GM11168 (cell line): ENCODE measurements around the gene SCNM1.
"Not testable (repeated sequence)": the region's sequence is repeated elsewhere in the genome, so short reads cannot be mapped to it uniquely, and the experiment has no call there.

Experiments
- in situ Hi-C: fragments of 300-500 bp; cut with MboI; formaldehyde crosslinking; loops from one replicate; pipeline ENCODE4 v1.12.0; 2022; ENCODE audit warnings: low sequenced_read_pairs; ENCODE audit not compliant: unreplicated experiment

The SCNM1 gene

DNA sequence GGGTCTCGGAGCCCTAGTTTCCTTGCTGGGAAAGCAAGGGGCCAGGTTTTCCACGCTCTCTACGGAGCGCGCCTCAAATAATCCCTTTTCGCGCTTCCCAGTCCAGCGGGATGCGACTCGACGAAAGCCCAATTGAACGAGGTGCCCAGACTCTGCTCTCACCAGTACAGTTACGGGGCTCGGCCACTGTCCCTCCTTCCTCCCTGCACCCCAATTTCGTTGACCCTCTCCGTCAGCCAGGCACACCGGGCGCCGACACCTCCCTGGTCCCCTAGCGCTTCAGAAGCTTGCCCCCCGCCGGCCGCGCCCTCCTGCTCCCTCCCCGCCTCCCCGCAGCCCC, 19.9 kb upstream of the SCNM1 start:
- in situ Hi-C loops, result no loop called here

DNA sequence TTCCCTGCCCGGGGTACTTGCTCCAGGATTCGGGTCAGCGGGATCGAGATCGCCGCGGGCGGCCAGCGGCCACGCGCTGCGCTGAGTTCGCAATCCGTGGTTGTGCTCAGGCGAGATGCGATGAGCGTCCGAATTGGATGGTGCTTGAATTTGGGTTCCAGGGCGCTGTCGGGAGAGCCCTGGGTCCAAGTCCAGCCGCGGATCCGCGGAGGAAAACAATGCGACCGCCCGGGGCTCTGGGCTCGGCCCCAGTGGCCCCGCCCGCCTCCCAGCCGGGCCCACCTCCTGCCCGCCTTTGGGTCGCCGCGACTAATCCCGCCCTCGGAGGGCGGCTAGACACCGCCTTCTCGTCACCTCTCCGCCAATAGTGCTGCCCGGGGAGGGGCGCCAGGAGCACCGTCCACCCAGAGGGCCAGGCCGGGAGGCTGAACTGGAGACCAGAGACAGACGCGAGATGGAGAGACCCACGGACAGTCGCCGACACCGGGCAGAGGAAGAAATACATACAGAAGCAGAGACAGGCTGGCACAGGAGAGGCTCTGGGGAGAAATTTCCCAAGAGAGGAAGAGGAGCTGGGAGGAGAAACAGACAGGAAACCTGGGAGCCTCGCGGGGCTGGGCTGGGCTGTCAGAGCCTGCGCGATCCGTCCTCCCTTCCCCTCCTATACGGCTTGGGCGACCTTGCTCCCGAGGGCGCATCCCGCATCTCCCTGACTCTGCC, 19.4 kb upstream of the SCNM1 start, which contains the start of gene SEMA6C:
Gene SEMA6C (minus strand): TSS at position 220 of the 720 bp plus-strand sequence. CDS start 4,010 bp downstream, outside the sequence.
- in situ Hi-C loops, result no loop called here

DNA sequence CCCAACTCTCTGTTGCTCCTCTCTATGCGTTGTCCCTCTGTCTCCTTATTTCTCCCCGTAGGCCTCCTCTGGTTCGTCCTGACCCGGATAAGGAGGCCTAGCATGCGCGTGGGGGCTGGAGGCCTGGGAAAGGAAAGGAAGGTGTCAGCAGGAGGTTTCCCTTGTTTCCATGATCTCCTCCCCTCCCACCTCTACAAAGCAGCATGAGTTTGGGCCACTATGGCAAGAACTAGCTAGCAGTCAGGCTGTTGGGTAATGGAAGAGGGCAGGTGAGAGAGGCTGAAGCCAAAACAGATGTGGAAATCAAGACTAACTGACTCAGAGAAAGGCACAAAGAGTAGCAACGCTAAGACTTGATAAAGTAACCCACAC, 18.8 kb upstream of the SCNM1 start:
- in situ Hi-C loops, result no loop called here

DNA sequence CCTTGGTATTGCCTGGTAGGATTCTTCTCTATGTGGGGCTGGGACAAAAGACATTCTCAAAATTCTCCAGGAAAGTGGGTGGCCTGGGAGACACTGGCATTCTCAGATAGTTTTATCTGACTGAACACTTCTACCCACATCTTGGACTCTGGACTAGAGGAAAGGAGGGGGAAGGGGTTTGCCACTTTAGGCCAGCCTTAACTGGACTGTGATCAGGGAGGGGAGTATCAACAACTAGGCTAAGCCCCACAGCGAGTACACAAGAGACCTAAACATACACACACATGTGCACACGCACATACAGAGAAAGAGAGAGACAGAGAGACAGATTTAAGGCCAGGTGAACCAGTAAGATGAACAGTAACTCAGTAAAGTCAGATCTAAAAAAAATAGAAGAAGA, 18.3 kb upstream of the SCNM1 start:
- in situ Hi-C loops, result no loop called here

DNA sequence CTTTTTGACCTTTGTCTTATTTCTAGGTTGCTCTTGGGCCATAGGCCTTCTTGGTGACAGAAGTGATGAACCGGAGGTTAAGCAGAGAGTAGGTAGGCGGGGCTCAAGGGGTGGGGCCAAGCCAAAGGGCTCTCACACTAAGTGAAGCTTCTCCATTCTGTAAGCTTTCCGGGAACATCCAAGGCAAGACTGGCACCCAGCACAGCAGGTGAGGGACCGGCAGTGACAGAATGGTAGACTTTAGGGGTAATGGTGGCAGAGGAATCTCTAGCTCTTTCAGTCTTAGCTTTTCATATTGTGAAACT, 9.5 kb upstream of the SCNM1 start, which contains the start of gene TNFAIP8L2:
Gene TNFAIP8L2 (plus strand): TSS at position 135 of the 305 bp plus-strand sequence. CDS start 2,049 bp downstream, outside the sequence.
- in situ Hi-C loops, result loop anchor here (5.0 kb wide), 1 partner anchor 54 kb away; no protein-coding TSS in a partner anchor

DNA sequence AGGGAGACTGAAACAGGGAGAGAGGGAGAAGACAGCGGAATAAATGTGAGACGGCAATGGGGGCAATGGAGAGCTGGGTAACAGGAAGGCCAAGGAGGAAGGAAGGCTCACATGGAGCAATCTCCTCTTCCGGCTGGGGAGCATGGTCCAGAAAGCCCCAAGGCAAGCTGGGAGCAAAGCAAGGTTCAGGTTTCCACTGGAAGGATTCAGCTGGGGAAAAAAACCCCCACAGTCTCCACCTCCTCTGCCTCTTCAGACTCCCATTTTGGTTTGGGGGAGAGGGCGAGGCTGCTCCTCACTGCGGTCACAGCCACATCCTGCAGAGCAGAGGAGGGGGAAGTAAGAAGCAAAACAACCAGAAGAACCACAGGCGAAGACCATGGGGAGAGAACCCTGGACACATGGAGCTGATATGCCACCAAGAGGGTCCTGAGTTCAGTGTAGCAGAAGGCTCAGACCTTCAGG, 8.8 kb upstream of the SCNM1 start:
- in situ Hi-C loops, result loop anchor here (5.0 kb wide), 1 partner anchor 55 kb away; no protein-coding TSS in a partner anchor

DNA sequence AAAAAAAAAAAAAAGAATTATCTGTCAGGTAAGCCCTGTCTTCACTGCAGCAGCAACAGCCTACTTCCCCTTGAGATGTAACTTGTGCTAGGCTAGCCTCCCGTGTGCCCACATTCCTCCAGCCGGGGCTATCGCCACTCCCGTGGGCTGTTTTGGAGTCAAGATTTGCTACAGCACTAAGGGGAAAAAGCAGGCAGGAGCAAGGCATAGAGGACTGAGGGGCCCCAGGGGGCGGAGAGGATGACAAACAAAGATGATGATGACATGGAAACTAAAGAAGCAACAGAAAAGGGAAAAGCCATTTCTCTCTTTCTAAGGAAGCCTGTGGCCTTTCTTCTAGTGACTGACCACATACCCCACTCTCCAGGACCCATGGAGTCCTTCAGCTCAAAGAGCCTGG, 7.6 kb upstream of the SCNM1 start:
- in situ Hi-C loops, result loop anchor here (5.0 kb wide), 1 partner anchor 56 kb away; no protein-coding TSS in a partner anchor

DNA sequence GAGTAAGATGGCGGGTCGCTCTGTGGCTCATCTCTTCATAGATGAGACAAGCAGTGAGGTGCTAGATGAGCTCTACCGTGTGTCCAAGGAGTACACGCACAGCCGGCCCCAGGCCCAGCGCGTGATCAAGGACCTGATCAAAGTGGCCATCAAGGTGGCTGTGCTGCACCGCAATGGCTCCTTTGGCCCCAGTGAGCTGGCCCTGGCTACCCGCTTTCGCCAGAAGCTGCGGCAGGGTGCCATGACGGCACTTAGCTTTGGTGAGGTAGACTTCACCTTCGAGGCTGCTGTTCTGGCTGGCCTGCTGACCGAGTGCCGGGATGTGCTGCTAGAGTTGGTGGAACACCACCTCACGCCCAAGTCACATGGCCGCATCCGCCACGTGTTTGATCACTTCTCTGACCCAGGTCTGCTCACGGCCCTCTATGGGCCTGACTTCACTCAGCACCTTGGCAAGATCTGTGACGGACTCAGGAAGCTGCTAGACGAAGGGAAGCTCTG, 7.1 kb upstream of the SCNM1 start:
- in situ Hi-C loops, result loop anchor here (5.0 kb wide), 1 partner anchor 56 kb away; no protein-coding TSS in a partner anchor

DNA sequence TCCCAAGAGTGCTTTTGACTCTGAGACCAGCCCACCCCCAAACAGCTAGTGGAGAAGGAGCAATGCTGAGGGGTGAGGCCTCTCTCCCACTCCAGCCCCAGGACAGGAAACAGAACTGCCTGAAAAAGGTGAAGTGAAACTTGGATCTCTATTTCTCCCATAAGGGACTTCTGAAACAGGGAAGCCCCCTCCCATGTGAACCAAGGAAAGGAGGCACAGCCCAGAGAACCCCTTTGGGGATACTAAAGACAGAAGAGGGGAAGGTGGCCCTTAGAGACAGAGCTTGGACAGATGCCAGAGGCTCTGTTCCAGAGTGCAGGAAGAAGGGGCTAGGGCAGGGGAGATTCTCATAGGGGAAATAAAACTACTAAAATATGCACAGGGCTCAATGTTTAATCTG, 6.6 kb upstream of the SCNM1 start:
- in situ Hi-C loops, result loop anchor here (5.0 kb wide), 1 partner anchor 57 kb away; no protein-coding TSS in a partner anchor

DNA sequence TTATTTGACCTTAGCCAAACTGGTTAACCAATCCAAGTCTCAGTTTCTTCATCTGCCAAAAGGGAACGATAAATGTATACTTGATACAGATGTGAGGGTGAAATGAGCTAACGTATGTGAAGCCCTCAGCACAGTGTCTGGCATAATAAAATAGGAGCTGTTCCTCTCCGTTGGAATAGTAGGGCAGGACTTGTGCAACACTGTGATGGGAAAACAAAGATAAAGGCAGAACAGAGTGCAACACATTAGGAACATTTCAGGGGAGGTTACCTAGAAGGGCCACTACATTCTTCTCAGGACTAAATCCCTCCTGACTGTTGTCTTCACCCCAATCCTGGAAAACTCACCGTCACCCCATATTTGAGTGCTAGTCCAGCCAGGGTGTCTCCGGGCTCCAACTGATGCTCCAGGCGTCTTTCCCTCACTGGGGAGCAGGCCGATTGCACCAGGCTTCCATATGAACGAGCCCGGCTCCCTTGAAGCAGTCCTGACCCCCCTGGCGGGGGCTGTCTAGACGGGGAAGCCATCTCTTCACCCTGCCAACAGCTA, 1.1 kb upstream of the SCNM1 start:
- in situ Hi-C loops, result no loop called here

DNA sequence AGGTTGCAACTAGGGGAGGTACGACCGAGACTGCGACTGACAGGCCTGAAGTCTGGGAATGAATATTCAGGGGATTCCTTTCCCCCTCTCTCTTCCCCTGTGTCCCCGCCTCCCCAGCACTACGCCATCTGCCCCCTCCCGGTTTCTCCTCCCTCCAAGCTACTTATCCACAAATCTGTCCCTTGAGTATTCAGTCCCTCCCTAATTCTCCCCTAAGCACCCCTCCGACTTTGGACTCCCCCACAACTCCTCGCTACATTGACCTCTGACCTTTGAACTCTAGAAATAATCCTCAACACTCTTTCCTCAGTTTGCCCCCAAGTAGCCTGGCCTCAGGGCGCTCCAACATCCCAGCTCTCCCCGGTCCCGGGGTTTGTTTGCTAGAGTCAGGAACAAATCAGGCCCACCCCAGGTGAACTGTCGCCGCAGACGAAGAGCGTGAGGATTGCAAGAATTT, 635 bp upstream of the SCNM1 start:
- in situ Hi-C loops, result no loop called here

DNA sequence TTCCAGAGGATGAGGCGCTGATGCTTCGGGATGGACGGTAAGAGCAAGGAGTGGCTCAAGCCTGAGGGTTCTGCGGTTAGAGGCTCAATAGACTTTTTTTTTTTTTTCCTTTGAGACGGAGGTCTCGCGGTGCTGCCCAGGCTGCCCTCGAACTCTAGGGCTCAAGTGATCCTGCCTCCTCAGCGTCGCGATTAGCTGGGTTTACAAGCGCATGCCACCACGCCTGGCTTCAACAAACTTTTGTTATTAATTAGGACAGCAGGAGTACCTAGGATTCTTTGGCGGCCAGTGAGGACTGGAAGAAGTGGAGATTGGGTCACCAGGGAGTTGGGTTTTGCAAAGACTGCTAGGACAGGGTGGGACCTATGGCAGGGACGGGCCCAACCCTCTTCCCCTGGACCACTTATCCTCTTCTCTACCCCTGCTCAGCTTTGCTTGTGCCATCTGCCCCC, 587 bp downstream of the SCNM1 start:
- in situ Hi-C loops, result no loop called here

DNA sequence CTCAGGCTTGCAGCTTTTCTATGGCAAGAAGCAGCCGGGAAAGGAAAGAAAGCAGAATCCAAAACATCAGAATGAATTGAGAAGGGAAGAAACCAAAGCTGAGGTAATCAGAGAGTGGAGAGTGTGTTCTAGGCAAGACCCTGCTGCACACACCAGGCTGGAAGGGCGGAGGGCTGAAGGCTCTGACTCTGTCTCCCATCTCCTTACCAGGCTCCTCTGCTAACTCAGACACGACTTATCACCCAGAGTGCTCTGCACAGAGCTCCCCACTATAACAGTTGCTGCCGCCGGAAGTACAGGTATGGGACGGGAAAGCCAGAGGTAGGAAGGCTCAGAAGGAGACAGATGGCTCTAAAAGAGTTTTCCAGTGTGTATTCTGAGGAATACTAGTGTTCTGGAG, 1.2 kb downstream of the SCNM1 start:
- in situ Hi-C loops, result no loop called here

DNA sequence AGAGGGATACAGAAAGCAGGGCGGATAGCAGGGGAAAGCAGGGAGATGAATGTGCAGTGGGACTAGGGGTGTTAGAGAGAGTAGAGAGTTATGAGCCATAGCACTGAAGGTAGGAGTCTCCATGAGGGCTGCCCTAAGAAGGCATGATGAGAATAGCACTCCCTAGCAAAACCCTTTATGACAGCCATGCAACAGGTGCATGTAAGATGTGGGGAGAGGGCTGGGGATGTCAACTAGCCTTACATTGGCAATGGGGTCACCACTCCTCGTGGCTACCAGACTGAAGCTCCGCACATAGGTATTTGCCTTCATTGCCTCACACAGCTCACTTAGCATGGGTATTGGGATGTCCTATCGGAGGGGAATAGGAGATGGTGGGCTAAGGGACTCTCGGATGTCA, 5.2 kb downstream of the SCNM1 start:
- in situ Hi-C loops, result no loop called here

DNA sequence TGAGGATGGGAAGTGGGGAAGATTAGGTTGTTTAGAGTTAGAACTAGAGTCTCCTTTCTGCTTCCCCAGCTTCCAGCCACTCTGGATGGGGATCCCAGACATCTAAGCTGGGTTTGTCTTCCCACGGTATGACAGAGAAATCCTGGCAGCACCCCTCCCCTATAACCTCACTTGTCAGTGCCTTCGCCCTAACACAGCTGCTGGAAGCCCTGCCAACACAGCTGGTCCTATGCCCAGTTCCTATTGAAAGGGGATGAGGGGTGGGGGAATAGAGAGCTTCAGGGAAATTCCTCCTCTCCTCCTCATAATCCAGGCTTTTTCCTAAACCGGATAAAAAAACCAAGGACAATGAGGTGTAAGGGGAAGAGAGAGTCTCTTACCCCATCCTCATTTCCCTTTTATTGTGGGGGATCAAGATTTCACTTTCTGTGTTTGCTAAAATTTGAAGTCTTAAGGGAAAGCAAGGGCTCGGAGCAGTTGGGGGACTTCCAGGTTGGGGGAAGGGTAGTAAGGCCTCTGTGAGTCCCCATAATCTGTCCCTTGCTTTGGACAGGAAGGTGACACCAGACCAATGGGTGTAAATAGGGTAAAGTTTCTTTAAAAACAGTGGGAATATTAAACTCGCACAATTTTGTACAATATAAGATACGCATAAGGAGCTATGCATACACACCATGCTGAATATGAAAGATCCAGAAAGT, 9.2 kb downstream of the SCNM1 start:
- in situ Hi-C loops, result no loop called here

DNA sequence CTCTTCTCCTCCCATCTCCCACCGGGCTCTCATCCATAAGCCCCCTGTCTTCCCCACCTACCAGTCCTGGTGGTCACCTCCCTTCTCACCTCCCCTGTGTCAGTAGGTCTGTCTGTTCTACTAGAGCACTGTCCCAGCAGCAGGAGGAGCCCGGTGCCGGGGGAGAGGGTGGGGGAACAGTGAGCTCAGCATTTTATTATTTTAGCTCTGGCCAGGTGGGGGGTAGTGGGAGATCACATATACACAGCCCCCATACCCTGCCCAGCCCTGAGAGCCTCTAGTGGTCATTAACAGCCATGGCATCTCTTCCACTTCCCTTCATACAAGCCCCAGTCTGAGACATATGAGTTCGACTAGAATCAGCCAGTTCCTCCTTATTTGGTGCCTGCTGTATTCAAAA, 9.9 kb downstream of the SCNM1 start, which contains the start of gene TMOD4:
Gene TMOD4 (minus strand): TSS at position 119 of the 400 bp plus-strand sequence. CDS start 1,106 bp downstream, outside the sequence.
- in situ Hi-C loops, result no loop called here

DNA sequence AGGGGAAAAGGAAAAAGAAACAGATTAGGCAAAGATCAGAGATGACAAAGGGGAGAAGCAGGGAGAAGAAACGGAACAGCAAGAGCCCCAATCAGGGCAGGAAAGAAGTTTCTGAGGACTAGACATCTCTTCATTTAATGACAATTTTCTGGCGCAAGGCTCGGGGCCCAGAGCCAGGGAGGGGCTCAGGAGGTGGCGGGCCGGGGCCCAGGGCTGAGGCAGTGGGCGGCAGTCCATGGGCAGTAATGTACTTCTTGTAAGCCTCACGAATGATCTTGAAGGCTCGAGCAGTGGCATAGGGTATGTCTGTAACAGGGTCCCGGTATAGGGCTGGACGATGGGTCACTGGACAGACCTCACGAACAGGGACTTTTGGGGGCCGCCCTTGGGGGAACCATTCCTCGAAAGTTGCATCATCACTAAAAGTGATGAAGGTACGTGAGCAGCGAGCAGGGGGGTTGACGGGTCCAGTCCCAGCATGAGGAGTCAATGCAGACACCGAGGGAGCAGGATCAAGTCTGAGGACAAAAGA, 10.6 kb downstream of the SCNM1 start:
- in situ Hi-C loops, result no loop called here

DNA sequence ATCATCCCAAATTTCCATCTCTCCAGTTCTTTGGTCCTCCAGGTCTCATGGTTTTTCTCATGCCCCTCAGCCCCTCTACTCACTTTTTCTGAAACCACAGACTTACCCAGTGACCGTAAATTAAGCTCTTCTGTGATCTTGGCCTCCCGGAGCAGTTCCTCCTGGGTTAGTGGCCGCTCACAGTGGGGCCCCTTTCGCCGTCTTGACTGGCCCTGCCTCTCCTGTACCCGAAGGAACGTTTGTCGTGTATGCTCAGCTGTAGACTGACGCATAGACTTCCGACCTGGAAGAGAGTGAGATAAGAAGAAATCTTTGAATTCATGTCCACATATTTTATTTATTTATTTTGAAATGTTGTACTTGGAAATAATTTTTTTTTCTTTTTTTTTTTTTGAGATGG, 18.3 kb downstream of the SCNM1 start:
- in situ Hi-C loops, result no loop called here

DNA sequence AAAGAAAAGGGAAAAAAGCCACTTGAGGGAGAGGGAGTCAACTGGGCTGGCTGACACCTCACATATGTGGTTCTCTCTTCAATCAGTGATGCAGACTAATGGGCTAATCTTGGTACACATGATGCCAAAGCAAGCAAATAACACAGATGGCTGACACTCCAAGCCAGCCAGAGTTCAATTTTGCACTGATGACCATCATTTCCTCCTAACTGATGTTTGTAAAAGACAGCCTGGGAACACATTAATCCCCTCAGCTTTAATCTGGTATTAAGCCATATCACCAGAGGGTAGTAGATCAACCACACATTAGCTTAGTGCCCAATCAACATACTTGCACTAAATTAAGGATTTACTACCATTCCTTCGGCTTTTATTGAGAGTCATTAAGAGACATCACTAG, 21.3 kb downstream of the SCNM1 start:
- in situ Hi-C loops, result no loop called here

DNA sequence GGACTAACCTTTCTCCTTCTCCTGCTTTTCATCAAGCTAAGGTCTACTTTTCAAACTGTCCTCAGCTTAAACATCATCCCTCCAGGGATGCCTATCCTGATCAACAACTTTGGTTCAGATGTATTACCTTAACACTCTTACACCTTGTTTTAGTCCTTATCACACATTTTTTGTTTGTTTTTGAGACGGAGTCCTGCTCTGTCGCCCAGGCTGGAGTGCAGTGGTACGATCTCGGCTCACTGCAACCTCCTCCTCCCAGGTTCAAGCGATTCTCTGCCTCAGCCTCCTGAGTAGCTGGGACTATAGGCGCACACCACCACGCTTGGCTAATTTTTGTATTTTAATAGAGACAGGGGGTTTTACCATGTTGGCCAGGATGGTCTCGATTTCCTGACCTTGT, 22.7 kb downstream of the SCNM1 start:
- in situ Hi-C loops, result not testable (repeated sequence)
